Measurements from ENCODE around the gene ONECUT3.
"Not testable (repeated sequence)": the region's sequence is repeated elsewhere in the genome, so short reads cannot be mapped to it uniquely, and the experiment has no call there.

Gene ONECUT3

DNA sequence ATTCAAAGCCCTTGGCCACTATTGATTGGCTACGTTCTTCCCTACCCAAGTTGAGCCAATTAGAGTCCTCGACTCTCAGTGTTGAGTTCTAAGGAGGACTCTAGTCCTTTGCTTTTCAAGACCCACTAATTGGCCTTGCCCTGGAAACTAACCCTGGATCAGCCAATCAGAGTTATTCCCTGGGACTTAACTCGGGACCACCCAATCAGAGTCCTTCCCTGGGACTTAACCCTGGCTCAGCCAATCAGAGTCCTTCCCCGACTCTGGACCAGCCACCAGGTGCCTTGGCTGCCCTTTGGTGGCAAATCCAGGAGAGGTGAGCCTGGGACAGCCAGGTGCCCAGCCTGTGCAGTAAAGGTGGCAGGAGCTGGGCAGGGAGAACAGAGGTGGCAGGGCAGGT lies 30.0 kb downstream of the ONECUT3 start:
- DNase-seq = no peak
- intact Hi-C loops (cut with DNase I) = loop anchor here (10.0 kb wide), 1 partner anchor 119 kb away; no protein-coding TSS in a partner anchor

DNA sequence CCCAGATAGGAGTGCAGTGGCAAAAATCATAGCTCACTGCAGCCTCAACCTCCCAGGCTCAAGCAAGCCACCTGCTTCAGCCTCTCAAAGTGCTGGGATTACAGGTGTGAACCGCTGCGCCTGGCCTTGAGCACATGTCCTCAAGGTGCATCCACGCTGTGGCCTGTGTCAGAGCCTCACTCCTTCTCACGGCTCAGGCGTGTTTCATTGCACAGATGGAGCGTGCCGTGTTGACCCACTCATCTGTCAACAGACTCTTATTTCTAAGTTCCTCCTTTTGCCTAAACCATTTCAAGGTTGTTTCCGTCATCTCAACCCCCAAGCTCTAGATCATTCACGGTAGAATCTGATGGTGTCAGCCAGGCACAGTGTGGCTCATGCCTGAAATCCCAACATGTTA lies 30.6 kb downstream of the ONECUT3 start:
- intact Hi-C loops (cut with DNase I) = loop anchor here (10.0 kb wide), 1 partner anchor 119 kb away; no protein-coding TSS in a partner anchor
- no peak for DNase-seq

DNA sequence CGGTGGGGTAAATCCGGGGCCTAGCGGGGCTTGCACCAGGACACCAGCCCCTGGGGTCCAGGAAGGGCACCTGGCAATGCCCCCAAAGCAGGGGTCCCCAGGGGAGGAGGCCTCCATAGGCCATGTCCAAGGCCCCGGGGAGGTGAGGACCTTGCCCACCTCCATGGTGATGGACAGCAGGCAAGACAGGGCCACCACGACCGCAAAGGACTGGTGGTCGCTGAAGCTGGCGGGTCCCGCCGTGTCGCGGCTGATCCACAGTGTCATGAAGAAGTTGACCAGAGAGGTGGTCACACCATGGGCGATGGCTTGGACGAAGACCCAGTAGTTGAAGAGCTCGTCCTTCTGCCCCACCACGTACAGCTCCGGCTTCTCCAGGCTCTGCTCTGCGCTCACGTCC lies 32.0 kb downstream of the ONECUT3 start:
- no peak for DNase-seq
- intact Hi-C loops (cut with DNase I) = loop anchor here (10.0 kb wide), 1 partner anchor 121 kb away; no protein-coding TSS in a partner anchor

DNA sequence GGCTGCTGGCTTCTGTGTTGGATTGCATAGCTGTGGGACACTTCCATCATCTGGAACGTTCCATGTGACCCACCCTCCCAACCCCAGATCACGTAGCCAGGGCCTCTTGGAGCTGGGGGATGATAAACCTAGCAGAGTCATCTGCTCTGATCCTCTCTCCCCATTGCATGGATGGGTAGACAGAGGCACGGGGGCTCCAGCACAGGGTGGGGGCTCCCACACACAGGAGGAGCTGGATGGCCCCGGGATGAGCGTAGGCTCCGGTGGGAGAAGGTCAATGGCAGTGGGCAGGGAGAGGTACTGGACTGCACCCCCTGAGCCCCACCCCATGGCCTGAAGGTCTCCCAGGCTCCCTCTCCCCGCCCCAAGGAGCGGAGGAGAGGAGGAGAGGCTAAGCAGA lies 33.4 kb downstream of the ONECUT3 start:
- intact Hi-C loops (cut with DNase I) = loop anchor here (10.0 kb wide), 1 partner anchor 122 kb away; no protein-coding TSS in a partner anchor
- DNase-seq = no peak

DNA sequence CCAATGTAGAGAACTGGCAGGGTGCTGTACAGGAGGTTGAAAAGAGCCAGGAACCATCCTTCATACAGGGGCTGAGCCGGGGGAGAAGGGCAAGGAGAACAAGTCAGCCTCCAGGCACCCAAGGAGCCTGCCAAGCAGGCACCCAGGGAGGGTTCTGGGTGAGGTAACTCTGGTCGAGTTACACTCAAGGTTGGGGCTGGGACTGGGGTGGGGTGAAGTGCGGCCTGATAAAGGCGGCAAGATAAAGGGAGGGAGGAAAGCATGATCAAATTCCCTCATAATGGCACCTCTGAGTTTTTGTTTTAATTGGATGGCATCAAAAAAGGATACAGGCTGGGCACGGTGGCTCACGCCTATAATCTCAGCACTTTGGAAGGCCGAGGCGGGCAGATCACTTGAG lies 33.8 kb downstream of the ONECUT3 start:
- intact Hi-C loops (cut with DNase I) = loop anchor here (10.0 kb wide), 1 partner anchor 122 kb away; no protein-coding TSS in a partner anchor
- no peak for DNase-seq

DNA sequence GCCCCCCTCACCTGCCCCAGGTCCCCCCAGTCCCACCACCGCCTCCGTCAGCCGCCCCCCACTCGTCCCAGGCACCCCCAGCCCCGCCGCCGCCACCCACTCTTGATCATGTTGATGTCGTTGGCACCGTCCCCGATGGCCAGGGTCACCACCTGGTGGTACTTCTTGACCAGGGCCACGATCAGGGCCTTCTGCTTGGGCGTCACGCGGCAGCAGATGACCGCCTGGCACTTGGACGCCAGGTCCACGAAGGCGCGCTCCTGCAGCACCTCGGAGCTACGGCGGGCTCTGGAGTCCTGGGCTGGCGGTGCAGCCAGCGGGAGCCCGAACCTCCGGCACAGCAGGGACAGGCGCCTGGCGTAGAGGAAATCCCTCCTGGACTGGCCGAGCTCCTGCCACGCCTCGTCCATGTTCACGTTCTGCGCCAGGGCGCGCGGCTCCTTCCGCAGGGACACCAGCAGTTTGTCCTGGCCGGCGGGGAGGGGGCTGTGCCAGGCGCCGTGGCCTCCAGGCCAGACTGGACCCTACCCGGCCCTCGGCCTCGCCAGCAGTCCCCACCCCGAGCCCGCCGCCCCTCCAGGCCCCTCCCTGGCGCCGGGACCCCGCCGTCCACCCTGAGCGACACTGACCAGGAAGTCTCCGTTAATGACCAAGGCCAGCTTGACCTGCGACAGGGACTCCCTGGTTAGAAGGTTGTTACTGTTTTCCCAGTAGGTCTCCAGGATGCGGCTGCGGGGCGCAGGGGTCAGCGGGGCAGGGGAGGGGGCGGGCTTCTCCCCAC lies 36.1 kb downstream of the ONECUT3 start:
- intact Hi-C loops (cut with DNase I) = loop anchor here (10.0 kb wide), 1 partner anchor 125 kb away; no protein-coding TSS in a partner anchor
- DNase-seq = no peak

DNA sequence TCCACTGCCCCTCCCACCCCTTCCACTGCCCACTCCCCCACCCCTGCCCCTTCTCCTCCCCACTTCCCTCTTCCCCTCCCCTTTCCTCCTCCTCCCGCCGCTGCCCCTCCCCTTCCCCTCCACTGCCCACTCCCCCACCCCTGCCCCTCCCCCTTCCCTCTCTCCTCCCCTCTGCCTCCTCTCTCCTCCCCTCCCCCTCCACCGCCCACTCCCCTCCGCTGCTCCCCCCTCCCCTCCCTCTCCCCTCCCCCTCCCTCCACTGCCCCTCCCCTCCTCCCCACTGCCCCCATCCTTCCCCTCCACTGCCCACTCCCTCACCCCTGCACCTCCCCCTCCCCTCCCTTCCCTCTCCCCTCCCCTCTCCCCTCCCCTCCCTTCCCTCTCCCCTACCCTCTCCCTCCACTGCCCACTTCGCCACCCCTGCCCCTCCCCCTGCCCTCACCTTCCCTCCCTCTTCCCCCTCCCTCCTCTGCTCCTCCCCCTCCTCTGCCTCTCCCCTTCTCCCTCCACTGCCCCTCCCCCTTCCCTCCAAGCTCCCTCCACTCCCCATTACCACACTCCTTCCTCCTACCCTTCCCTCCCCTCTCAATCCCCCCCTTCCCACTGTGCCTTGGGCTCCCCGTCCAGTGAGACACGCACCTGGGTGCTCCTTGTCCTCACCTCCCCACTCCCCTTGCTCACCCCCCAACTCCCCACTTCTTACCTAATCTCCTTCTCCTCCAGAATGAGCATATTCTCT lies 36.9 kb downstream of the ONECUT3 start:
- intact Hi-C loops (cut with DNase I) = no loop called here
- no peak for DNase-seq

DNA sequence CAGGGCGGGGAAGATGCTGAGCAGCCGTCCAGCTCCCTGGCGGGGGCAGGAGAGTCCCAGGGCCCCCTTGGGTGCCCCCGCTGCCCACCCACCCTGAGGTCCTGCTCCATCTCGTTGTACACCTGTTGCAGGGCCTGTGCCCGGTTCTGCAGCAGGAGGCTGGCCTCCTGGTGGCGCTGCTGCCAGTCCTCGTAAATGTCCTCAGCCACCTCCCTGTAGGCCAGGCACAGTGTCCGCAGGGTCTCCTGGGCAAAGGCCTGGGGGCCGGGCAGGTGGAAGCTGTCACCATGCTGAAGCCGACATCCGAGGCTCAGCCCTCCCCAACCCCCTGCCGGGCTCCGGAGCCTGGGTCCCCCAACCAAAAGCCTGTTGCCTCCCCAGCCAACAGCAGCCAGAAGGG lies 38.6 kb downstream of the ONECUT3 start:
- DNase-seq = no peak
- intact Hi-C loops (cut with DNase I) = no loop called here

DNA sequence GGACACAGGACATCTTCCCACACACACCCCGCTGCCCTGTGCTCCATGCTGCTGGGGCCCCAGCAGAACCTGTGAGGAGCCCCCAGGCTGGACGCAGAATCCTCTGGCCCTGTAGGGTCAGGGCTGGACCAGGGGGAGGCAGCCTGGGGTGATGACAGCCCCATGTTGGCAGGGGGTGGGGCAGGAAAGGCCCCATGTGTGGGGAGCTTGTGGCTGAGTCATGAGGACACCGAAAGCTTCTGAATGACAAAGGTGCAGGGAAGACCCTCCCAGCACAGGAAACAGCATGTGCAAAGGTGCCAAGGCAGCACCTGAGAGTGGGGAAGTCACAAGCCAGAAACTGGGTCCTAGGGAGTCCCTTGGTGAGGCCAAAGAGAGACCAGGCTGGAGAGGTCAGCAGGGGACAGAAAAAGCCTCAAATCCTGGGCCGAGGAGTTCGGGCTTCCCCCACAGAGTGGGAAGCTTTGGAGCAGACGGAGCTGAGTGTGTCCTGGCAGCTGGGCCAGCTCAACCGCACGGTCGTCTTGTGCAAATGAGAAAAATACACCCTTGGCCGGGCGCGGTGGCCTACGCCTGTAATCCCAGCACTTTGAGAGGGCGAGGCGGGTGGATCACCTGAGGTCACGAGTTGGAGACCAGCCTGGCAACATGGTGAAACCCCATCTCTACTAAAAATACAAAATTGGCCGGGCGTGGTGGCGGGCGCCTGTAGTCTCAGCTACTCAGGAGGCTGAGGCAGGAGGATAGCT lies 41.3 kb downstream of the ONECUT3 start:
- DNase-seq = no peak
- intact Hi-C loops (cut with DNase I) = no loop called here

DNA sequence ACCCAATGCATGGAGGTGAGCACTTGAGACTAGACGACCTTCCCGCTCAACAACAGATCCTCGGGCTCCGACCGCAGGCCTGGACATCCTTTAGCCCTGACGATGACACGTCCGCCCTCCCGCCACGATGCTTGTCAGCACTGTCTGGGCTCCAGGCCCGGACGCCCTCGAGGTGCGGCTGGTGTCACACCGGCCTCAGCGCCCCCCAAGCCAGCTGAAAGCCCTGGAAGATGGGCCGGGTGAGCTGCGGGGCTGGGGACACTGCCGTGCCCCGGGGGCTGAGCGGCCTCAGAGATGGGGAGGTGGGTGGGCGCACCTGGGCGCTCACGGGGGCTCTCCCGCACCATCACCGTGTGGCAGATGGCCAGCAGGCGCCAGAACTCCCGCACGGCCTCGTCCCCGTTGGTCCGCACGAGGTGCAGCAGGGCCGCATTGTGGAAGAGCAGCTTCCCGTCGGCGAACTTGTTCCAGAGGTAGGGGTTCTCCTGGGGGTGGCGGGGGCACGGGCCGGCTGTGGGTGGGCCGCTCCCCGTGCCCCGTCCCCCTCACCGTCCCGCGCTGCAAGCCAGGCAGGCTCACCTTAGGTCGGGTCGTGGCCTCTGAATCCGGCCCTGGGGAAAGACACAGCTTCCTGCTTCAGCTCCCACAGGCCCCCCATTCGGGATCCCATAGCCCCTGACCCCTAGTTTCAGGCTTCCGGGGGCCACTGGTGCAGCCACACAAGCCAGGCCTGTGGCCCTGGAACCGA lies 43.3 kb downstream of the ONECUT3 start:
- intact Hi-C loops (cut with DNase I) = no loop called here
- no peak for DNase-seq

DNA sequence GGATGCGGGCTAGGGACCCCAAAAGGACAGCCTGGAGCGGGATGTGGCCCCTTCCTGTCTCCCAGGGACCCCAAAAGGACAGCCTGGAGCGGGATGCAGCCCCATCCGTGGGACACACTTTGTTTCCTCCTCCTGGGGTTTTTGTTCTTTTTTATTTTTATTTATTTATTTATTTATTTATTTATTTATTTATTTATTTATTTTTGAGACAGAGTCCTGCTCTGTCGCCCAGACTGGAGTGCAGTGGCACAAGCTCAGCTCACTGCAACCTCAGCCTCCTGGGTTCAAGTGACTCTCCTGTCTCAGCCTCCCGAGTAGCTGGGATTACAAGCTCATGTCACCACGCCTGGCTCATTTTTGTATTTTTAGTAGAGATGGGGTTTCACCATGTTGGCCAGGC lies 44.0 kb downstream of the ONECUT3 start:
- intact Hi-C loops (cut with DNase I); DNase-seq: not testable (repeated sequence)

DNA sequence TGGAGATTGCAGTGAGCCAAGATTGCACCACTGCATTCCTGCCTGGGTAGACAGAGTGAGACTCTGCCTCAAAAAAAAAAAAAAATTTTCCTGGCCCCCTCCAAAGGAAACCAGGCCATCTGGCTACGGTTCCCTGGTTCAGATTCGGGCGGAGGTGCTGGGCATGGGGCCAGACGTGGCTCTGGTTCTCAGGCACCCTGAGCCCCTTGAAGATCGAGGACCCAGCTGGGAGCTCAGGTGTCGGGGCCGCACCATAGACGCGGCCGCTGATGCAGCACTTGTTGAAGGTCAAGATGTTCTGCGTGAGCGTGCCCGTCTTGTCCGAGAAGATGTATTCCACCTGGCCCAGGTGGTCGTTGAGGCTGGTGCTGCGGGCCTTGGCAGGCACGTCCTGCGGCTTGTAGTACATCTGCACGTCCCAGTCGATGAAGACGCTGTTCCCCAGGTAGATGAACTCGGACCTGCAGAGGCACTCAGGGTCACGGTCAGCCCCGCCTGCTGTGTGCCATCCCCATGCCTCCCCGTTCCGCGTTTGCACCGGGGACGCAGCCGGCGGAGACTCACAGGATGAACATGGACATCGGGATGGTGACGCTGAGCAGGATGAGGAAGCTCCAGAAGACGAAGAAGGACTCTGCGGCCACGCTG lies 46.5 kb downstream of the ONECUT3 start:
- intact Hi-C loops (cut with DNase I) = no loop called here
- no peak for DNase-seq

DNA sequence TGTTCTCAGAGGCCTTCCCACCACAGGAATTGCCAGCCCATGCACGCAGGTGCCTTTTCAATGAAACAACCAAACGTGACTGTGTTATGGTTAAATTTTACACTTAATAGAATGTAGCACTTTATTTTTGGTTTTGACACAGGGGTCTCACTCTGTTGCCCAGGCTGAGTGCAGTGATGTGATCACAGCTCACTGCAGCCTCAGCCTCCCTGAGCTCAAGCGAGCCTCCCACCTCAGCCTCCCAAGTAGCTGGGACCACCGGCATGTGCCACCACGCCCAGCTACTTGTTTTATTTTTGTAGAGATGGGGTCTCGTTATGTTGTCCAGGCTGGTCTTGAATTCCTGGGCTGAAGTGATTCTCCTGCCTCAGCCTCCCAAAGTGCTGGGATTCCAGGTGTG lies 51.6 kb downstream of the ONECUT3 start:
- intact Hi-C loops (cut with DNase I) = no loop called here
- DNase-seq = no peak

DNA sequence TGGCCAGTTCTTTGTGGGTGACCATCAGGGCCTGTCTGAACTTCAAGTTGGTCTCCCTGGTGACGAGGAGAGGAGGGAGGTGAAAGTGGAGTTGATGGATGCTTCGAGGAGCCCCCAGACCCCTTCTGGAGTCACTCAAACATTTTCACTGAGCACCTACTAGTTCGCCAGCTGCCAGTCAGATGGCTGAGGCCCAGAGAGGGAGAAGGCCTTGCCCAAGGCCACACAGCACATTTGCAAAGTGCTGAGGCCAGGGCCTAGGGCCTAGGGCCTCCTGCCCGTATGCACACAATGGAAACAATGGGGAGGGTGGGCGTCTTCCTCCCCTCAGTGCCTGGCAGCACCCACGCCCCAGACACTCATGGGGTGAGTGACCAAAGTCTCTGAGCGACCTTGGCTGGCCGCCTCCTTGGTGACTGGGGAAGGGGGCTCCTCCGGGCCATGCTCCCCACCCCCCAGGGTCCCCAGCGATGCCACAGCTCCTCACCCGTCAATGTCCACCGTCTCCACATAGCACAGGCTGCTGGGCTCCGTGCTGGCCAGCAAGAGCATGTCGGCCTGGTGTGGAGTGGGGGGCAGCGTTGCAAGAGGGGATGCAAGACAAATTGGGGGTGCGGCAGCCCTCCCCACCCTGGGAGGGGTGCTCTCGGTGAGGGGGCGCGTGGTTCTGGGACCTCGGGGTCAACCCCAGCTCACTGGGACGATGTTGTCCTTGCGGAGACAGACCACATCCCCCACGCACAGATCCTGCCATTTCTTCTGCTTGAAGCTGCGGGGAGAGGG lies 52.3 kb downstream of the ONECUT3 start:
- intact Hi-C loops (cut with DNase I) = no loop called here
- no peak for DNase-seq

DNA sequence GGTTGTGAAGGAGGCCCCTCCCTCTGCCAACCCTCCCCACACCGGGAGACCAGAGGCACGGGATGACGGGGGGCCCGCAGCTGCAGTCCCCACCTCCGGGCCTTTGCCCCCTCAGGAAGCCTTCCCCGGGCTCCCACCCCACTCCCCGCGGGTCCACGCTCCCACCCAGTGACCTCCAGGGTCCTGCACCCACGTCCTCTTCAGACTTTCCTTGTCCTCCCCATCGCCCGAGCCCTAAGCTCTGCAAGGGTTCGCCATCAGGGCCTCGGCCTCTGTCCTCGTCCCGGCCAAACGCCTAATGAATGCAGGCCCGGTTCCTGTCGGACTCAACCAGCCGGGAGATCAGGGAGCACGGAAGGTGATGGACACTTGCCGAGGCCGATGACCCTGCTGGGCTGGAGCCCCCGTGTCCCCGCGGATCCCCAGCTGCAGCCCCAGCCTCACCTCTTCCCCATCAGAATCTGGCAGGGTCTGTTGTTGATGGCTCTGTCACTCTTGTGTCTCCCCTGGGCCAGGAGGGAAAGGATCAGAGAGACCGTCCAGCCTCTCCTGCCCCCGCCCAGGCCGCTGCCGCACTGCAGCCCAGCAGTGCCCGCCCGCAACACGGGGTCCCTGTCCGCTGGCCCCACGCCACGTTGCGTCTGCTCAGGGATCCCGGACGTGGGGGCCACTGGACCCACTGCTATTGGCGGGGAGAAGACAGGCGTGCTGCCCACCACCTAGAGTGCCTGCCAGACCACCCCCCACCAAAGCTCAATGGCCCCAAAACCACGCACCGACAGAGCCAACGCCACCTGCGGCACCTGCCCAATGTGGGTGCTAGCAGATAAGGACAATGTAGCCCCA lies 53.1 kb downstream of the ONECUT3 start:
- intact Hi-C loops (cut with DNase I) = no loop called here
- no peak for DNase-seq

DNA sequence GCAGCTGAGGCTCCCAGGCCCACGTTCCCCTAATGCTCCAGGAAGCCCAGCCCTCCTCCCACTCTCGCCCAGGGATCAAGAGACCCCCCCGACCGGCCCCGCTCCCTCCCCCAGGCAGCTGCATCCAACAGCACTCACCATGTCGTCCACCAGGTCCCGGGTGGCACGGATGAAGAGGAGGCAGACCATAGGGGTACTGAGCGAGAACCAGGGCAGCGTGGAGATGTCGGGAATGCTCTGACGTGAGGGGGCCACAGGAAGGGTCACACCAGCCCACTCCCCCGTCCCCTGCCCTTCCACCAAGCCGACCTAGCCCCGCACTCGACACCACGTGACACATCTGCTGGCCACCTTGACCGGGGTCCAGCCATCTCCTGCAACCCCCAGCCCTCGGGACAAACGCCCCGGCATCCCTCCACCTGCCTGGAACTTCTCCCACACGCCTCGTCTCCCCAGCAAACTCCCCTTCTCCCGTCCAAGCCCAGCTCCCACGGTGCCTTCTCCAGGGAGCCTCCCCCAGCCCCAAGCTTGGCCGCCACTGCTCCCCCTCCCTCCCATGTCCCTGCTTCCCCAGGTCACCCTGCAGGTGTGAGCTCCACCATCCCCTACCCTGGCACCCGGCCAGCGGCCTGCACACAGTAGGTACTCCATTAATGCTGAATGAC lies 53.9 kb downstream of the ONECUT3 start:
- intact Hi-C loops (cut with DNase I) = no loop called here
- no peak for DNase-seq
